ENCODE results near the gene TACC2.
"Not testable (repeated sequence)": the region's sequence is repeated elsewhere in the genome, so short reads cannot be mapped to it uniquely, and the experiment has no call there.

TACC2 gene

GRCh38 chr10:121959671-121960070 lies 29.3 kb upstream of the TACC2 start:
- H3K27me3 ChIP-seq (ENCODE audit: insufficient read depth, low read depth): no peaks in the 10 kb centered on the region
- no peaks in the 10 kb centered on the region for H4K20me1 ChIP-seq (ENCODE audit: insufficient read depth)
- no peaks in the 10 kb centered on the region for H3K36me3 ChIP-seq (ENCODE audit: insufficient read depth)
- H3K4me3 ChIP-seq (IDR thresholded peaks at IDR 0.05; ENCODE audit: insufficient read depth, low read depth, low read length): no peak overlapping the region
- no peaks in the 10 kb centered on the region for H3K4me1 ChIP-seq (ENCODE audit: low read depth, poor library complexity, severe bottlenecking)
- H3K9ac ChIP-seq: no peak overlapping the region
- H3K79me2 ChIP-seq (ENCODE audit: insufficient read depth, low read depth): no peaks in the 10 kb centered on the region
- no peak overlapping the region for H3K4me2 ChIP-seq
- H2AFZ ChIP-seq (ENCODE audit: low read depth): no peak overlapping the region
- TF ChIP-seq CTCF (conservative IDR thresholded peaks at IDR 0.05; ENCODE audit: low read depth, low read length): no peak
- H3K27ac ChIP-seq: no peak overlapping the region

DNA sequence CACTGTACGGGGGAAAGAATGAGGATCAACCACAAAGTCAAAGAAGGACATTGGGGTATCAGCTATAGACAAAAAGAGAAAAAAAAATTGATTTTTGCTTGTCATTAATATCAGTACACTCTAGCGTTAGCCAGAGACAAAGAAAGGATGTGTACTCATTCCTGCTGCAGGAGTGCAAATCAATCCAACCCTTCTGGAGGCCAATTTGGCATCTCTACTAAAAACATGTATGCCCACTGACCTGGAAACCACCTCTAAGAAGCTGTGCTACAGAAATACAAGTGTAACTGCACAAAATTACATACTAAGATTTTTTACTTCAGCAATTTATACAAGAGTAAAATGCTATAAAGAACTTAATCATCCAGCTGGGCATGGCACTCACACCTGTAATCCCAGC lies 27.5 kb upstream of the TACC2 start:
- no peaks in the 10 kb centered on the region for H3K79me2 ChIP-seq (ENCODE audit: insufficient read depth, low read depth)
- H3K4me2 ChIP-seq: no peak overlapping the region
- no peak for TF ChIP-seq CTCF (conservative IDR thresholded peaks at IDR 0.05; ENCODE audit: low read depth, low read length)
- H3K4me1 ChIP-seq (ENCODE audit: low read depth, poor library complexity, severe bottlenecking): no peaks in the 10 kb centered on the region
- H3K4me3 ChIP-seq (IDR thresholded peaks at IDR 0.05; ENCODE audit: insufficient read depth, low read depth, low read length): no peak overlapping the region
- H3K9ac ChIP-seq: no peak overlapping the region
- no peak overlapping the region for H3K27ac ChIP-seq
- H3K27me3 ChIP-seq (ENCODE audit: insufficient read depth, low read depth): no peaks in the 10 kb centered on the region
- no peak overlapping the region for H2AFZ ChIP-seq (ENCODE audit: low read depth)
- H4K20me1 ChIP-seq (ENCODE audit: insufficient read depth): no peaks in the 10 kb centered on the region
- H3K36me3 ChIP-seq (ENCODE audit: insufficient read depth): peaks cover 1% of the 10 kb centered on the region; the same call in 1 of the 2 replicates

- H3K27me3 ChIP-seq (ENCODE audit: insufficient read depth, low read depth): no peaks in the 10 kb centered on the region
- TF ChIP-seq CTCF (conservative IDR thresholded peaks at IDR 0.05; ENCODE audit: low read depth, low read length): no peak
- no peak overlapping the region for H3K9ac ChIP-seq
- no peak overlapping the region for H3K27ac ChIP-seq
- peaks cover 8% of the 10 kb centered on the region for H3K36me3 ChIP-seq (ENCODE audit: insufficient read depth)
- no peaks in the 10 kb centered on the region for H3K79me2 ChIP-seq (ENCODE audit: insufficient read depth, low read depth)
- no peaks in the 10 kb centered on the region for H3K4me1 ChIP-seq (ENCODE audit: low read depth, poor library complexity, severe bottlenecking)
- no peaks in the 10 kb centered on the region for H4K20me1 ChIP-seq (ENCODE audit: insufficient read depth)
- no peak overlapping the region for H3K4me2 ChIP-seq
- no peak overlapping the region for H2AFZ ChIP-seq (ENCODE audit: low read depth)
- H3K4me3 ChIP-seq (IDR thresholded peaks at IDR 0.05; ENCODE audit: insufficient read depth, low read depth, low read length): no peak overlapping the region
Measured at GRCh38 chr10:121965996-121966395, 23.0 kb upstream of the TACC2 start.

GRCh38 chr10:121969086-121969485 lies 19.9 kb upstream of the TACC2 start:
- H3K9ac ChIP-seq; H3K27ac ChIP-seq; H3K36me3 ChIP-seq (ENCODE audit: insufficient read depth); H3K4me3 ChIP-seq (IDR thresholded peaks at IDR 0.05; ENCODE audit: insufficient read depth, low read depth, low read length); H3K27me3 ChIP-seq (ENCODE audit: insufficient read depth, low read depth); H4K20me1 ChIP-seq (ENCODE audit: insufficient read depth); H3K4me2 ChIP-seq; H2AFZ ChIP-seq (ENCODE audit: low read depth): not testable (repeated sequence)
- Histone ChIP-seq H3K4me1 (ENCODE audit: low read depth, poor library complexity, severe bottlenecking) (peaks cover 11% of the 10 kb centered on the region), H3K79me2 (ENCODE audit: insufficient read depth, low read depth) (peaks cover 19% of the 10 kb centered on the region)

DNA sequence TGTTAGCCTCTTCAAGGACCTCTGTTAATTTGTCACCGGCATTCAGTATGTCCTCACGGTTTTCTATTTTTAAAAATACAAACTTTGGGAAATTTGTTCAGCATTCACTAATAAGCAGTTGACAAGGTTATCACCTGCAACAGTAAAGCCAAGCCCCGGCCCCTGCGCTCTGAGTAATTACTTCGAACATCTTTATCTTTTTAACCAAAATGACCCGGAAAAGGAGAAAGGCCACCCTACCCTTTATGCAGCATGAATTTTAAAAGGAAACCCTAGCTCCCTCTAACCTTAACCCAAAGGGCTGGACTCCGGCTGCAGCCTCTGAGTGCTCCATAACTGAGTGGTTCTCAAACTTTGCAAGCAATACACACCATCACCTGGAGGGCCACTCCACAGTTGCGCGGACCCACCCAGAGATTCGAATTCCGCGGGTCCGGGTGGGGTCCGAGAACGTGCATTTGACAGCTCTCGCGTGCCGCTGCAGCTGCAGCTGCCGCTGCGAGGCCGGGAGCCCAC lies 14.9 kb upstream of the TACC2 start:
- Histone ChIP-seq H3K4me1 (ENCODE audit: low read depth, poor library complexity, severe bottlenecking) (peaks cover 11% of the 10 kb centered on the region), H2AFZ (ENCODE audit: low read depth) (peak overlapping the region; percentile 76), H4K20me1 (ENCODE audit: insufficient read depth) (no peaks in the 10 kb centered on the region), H3K27ac (peak overlapping the region; percentile 96), H3K4me3 (IDR thresholded peaks at IDR 0.05; ENCODE audit: insufficient read depth, low read depth, low read length) (no peak overlapping the region), H3K27me3 (ENCODE audit: insufficient read depth, low read depth) (no peaks in the 10 kb centered on the region), H3K9ac (peak overlapping the region; percentile 97; the same call in 1 of the 2 replicates), H3K79me2 (ENCODE audit: insufficient read depth, low read depth) (peaks cover 23% of the 10 kb centered on the region), H3K4me2 (peak overlapping the region; percentile 99), H3K36me3 (ENCODE audit: insufficient read depth) (no peaks in the 10 kb centered on the region; the same call in 1 of the 2 replicates)
- no peak for TF ChIP-seq CTCF (conservative IDR thresholded peaks at IDR 0.05; ENCODE audit: low read depth, low read length)
